GM19240 (cell line): Measurements from ENCODE around the gene ZNF775.
A peak's percentile ranks its signal among the peaks of the same experiment; 100 is the strongest.

Experiments
- DNase-seq: peaks from one replicate; pipeline ENCODE4 v3.0.0; 2011; ENCODE audit warnings: low spot score; ENCODE audit not compliant: insufficient read length

ZNF775 gene

DNA sequence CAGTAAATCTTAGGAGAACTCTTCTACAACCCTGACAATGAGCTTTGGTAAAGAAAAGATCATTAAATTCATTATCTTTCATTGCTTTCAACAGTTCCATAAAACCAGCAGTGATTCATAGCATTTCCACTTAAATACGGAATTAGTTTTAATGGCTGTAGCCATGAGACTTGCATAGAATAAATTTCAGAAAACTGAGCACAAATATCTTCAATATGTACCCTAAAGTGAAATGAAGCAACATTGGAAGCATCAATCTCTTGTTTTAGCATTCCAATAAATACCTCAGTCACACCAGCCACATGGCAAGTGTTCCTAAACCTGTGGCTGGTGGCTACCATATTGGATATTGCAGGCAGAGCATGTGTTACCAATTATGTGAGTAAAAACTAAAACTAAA is 34.1 kb upstream of the ZNF775 start:
- no peak for DNase-seq

DNA sequence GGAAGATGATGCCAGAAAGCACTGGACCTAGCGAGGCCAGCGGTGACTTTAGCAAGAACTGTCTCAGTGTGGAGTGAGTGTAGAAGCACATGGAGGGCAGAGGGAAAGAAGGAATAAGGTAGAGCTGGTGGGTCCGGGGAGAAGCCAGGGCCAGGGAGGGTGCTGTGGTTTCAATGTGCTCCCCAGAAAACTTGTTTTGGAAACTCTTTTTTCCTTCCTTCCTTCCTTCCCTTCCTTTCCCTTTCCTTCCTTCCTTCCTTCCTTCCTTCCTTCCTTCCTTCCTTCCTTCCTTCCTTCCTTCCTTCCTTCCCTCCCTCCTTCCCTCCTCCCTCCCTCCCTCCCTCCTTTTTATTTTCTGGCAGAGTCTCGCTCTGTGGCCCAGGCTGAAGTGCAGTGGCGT is 32.2 kb upstream of the ZNF775 start:
- DNase-seq, result no peak

DNA sequence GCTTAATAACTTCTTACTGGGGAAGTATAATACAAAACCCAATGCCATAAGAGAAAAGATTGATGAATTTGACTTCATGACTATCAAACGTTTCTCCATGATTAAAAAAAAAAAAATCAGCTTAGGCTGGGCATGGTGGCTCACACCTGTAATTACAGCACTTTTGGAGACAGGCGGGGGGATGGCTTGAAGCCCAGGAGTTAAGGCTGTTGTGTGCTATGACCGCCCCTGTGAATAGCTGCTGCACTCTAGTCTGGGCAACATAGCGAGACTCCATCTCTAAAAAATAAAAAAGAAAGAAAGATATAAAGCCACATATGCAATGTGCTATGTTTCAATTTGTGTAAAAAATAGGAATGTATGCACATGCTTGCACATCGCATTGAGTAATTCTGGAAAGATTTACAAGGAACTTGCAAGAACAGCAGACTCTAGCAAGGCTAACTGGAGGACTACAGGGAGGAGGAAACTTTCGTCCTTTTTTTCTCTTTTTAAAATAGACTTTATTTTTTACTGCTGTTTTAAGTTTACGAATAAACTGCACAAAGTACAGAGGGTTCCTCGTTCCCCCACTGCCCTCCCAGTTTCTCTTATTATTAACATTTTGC is 27.4 kb upstream of the ZNF775 start:
- no peak for DNase-seq

DNA sequence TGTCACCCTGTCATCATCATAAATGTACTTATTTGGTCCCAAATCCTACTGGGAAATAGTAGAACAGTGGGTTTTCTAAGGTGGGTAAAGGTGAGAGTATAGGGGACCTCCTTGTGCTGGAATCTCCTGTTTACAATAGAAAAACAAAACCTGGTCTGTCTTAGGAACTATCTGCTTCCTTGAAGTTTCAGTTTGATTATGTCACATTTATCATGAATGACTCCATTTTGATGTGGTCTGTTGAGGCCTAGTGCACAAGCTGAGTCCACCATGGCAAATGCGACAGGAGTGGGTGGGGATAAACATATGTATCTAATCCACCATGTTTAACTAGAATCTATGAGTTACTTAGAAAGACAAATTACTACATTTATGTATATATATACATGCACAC is 23.5 kb upstream of the ZNF775 start:
- DNase-seq, result no peak

DNA sequence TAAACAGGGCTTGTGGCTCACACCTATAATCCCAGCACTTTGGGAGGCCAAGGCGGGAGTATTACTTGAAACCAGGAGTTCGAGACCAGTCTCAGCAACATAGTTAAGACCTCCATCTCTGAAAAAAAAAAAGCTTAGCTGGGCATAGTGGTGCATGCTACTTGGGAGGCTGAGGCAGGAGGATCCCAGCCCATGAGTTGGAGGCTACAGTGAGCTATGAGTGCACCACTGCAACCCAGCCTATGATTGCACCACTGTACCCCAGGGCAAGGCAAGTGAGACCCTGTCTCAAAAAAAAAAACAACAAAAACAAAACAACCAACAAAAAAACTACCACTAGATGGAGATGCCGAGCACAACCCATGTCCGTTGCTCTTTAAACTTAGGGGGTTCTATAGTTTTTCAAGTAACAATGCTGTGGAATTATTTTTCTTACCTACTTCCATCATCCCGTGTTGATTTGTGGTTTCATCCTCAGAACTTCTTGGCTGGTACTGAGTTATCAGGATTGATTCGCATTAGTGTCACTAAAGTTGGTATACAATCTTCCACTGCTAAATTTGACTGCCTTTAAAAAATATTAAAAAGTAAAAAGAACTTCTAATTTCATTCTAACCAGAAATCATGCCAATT is 22.7 kb upstream of the ZNF775 start:
- DNase-seq, result no peak

DNA sequence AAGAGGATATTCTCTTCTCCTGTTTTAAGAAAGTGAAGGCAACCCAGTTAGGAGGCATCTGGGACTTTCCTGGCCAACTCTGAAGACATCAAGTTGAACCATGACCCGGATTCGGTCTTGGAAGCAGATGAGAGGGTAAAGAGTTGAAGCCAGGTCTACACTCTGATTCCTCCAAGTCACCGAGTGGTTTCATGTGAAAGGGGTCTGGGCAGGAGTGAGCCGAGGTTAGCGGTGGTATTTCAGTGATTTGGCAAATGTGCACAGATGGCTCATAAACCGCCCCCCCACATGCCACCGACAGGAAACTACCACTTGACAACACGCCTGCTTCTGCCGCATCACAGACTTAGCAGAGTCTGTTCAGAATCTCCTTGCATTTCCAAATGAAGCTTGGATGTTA is 21.9 kb upstream of the ZNF775 start:
- no peak for DNase-seq

DNA sequence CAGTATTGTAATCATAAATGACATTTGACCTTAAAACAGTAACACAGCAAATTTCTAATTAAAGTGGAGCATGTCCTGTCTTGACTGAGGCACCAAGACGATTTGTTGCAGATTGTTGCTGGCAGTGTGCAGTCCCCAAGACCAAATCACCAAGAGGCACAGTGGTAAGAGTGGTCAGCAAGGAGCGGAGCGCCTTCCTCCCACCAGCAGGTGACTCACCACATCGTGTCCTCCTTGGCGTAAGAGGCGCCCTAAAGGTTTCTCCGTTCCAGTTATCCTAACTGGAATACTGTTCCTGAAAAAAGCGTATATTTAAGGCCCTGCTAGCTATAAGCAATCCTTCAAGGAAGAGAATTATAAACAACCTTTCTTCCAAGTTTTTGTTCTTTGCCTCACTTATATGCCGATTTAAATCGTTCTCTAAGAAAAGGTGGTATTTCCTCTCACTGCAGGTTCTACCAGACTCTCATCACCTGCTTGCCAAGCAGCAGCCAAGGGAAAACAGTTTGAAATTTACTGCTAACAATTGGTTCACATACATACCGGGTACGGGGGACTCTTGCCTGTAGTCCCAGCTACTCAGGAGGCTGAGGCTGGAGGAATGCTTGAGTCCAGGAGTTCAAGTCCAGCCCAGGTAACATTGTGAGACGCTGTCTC is 21.2 kb upstream of the ZNF775 start:
- DNase-seq, result no peak

DNA sequence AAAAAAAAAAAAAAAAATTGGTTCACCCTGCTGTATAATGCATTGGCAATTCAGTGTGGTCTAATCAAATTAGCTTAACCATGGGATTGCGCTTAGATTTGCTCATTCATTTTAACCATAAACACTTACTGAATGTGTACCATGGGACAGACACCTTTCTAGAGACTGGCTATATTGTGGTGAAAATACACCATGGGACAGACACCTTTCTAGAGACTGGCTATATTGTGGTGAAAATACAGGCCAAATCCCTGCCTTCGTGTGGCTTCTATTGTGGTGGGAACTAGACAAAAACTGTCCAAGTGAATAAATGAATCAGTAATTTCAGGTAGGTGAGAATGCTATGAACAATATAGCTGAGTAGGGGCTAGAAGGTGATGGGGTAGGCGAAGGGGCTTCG is 20.7 kb upstream of the ZNF775 start:
- DNase-seq, result no peak

DNA sequence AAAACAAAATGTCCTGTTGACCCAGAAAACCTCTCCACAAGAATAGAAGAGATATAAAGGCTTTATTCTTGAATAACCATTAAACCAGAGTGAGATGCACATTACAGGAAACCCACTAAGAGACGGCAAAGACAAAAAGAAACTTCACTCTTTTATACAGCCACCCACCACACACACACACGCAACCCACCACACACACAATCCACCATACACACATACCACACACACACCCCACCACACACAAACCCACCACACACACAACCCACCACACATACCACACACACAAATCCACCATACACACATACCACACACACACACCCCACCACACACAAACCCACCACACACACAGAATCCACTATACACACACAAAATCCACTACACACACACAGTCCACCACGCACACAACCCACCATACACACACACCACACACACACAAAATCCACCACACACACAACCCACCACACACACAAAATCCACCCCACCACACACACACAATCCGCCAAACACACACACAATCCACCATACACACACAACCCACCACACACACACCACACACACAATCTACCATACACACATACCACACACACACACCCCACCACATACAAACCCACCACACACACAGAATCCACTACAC is 20.0 kb upstream of the ZNF775 start:
- DNase-seq, result no peak

DNA sequence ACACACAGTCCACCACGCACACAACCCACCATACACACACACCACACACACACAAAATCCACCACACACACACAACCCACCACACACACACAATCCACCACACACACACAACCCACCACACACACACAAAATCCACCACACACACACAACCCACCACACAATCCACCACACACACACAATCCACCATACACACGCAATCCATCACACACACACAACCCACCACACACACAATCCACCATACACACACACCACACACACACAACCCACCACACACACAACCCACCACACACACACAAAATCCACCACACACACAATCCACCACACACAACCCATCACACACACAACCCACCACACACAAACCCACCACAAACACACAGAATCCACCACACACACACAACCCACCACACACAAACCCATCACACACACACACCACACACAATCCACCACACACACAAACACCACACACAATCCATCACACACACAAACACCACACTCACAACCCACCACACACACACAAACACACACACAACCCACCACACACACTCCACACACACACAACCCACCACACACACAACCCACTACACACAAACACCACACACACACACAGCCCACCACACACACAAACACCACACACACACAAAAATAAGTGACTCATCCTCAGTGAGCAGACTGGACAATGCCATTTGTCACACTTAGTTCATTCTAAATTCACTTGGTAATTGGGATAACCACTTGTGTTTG is 19.3 kb upstream of the ZNF775 start:
- DNase-seq, result no peak

DNA sequence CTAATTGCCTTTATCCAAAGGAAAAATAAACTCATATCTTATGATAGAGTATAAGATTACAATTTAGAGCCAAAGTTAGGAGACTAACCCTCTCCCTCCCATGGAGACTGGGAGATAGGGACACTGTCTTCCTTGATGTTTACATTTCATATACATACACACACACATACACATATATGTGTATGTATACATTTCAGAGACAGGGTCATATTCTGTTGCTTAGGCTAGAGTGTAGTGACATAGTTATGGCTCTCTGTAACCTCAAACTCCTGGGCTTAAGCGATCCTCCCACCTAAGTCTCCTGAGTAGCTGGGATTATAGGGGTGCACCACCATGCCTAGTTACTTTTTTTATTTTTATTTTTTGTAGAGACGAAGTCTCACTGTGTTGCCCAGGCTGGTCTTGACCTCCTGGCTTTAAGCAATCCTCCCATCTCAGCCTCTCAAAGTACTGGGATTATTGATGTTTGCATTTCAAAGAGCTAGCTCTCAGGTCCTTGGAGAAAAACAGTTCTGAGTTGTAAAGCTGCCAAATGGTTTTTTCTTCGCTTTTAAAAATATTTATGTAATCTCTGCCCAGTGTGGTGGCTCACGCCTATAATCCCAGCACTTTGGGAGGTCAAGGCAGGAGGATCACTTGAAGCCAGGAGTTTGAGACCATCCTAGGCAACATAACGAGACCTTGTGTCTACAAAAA is 18.6 kb upstream of the ZNF775 start:
- DNase-seq, result no peak

DNA sequence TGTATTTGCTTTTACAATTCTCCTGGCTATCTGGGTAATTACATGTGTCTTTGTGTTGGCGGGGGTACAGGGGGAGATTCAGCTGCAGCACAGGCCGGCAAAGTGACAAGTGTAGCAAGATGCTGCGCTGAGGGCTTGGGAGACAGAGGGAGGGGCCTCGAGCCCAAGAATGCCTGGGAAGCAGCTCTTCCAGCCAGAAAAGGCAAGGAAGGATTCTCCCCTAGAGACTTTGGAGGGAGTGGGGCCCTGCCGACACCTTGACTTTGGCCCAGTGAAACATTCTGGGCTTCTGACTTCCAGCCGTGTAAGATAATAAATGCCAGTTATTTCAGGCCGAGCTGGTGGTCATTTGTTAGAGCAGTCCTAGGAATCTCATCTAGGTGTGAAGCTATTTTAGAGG is 17.7 kb upstream of the ZNF775 start:
- DNase-seq, result no peak

DNA sequence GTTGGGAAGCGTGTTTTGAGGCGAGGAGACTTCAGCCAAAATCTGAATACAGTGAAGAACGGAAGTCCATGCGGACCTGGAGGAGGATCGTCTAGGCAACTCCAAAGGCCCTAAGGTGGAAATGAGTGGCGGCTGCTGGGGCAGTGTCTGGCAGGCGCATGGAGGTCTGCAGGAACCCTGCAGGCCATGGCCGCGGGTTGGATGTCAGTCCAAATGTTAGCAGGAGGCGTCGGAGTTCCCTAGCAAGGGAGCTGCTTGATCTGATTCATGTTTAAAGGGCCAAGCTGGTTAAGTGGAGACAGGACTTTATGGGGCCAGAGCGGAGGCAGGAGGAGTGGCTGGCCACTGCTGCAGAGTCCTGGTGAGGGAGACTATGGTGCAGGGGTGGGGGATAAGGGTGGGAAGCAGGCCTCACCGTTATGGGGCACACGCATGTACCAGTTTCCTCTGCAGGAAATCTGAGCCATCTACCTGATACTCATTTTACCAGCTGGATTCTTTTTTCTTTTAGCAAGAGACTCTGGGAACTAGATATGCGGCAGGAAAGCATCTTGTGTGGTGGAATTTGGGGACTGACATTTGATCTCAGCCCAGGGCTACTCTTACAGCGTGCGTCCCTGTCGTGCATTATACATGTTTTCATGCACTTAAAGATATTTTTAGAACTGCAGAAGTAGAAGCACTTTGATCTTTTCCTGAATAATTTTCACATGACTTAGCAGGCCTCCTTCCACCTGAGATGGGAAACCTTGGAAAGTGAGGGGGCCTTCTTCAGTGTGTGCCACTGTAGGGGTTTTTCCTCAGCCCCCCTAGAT is 17.1 kb upstream of the ZNF775 start:
- no peak for DNase-seq

DNA sequence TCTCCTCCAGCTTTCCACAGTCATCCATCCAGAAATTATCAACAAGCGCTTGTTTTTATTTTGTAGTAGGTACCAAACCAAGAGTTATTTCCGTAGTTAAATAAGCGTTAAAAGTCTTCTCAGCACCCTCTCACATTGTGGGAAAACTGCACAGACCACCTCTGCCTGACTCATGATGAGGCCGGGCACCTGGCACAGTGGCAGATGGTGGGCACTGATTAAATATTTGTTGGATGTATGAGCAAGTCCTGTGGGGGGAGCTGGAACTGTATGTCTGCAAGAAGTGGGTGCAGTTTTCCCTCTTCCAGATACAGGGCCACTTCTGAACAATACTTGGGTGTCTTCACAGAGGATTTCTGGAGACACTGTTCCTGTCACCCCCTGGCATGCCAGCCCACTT is 15.8 kb upstream of the ZNF775 start:
- DNase-seq, result no peak

DNA sequence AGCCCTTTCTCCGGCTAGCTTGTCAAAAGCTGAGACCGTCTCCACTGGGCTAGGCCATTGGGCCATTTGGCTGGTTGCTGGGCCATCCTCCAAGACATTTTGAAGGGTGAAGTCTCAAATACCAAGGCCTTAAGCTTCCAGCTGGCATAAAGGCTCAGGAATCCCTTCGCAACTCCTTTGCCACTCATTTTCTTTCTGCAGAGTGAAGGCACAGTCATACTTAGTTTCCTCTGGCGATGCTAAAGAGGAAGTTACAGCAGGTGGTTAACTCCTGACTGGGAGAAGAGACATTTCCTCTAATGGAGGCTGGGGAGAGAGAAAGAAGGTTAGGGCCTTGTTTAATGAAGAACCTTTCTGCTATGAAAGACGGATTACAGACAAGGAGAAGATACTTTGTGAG is 15.3 kb upstream of the ZNF775 start:
- DNase-seq, result no peak

DNA sequence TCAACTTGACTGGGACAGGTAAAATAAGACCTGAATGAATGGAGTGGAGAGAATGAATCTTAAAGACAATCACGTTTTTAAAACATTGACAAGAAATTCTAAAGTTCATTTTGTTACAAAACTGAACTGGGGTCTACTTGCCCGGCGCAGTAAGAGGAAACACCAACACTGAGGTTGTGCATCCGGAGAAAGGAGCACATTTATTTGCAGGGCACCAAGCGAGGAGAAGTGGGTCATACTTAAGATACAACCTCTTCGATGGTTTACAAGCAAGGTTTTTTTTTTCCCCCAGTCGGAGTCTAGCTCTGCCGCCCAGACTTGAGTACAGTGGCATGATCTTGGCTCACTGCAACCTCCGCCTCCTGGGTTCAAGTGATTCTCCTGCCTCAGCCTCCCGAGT is 13.9 kb upstream of the ZNF775 start:
- no peak for DNase-seq

DNA sequence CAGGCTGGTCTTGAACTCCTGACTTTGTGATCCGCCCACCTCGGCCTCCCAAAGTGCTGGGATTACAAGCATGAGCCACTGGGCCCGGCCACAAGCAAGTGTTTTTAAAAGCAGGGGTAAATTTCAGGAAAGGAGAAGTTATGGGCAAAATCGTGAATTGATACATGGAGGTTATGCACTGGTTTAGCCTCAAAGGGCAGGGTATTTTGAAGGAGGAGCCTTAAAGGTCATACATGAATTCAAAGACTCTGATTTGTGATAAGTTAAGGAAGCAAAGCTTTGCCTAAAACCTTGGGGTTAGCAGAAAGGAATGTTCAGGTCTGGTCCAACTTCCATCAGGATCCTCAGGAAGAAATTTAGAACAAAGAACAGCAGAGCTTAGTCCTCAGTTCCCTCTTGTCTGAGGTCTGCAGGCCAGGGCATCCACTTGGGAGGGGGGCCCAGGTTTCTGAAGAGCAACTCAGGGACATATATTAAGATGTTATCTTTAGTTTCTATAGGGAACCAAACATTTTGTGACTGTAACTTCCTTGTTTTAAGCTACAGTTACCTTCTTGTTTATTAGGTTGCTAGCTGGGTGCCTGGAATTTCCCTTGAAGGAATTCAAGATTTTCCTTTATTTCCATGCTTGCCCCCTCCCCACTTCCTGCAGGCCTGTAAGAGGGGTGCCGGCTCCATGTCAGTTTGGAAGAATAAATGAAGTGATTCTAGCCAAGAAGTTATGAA is 13.3 kb upstream of the ZNF775 start:
- no peak for DNase-seq

DNA sequence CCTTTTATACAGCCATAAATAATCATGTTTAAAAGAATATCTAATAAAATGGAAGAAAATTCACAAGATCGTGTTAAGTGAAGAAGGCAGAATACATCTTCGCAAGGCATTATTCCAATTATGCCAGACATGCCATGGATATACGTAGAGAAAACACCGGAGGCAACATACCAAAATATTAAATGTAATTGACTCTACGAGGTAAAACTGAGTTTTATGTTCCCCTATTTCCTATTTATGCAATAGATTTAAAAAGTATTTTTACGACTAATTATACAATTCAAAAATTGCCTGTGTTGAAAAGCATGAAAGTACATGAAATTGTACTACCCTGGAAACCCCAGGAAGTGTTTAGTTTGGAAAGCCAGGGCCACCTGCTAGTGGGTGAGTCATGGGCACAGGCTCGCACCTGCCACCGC is 11.4 kb upstream of the ZNF775 start:
- no peak for DNase-seq

DNA sequence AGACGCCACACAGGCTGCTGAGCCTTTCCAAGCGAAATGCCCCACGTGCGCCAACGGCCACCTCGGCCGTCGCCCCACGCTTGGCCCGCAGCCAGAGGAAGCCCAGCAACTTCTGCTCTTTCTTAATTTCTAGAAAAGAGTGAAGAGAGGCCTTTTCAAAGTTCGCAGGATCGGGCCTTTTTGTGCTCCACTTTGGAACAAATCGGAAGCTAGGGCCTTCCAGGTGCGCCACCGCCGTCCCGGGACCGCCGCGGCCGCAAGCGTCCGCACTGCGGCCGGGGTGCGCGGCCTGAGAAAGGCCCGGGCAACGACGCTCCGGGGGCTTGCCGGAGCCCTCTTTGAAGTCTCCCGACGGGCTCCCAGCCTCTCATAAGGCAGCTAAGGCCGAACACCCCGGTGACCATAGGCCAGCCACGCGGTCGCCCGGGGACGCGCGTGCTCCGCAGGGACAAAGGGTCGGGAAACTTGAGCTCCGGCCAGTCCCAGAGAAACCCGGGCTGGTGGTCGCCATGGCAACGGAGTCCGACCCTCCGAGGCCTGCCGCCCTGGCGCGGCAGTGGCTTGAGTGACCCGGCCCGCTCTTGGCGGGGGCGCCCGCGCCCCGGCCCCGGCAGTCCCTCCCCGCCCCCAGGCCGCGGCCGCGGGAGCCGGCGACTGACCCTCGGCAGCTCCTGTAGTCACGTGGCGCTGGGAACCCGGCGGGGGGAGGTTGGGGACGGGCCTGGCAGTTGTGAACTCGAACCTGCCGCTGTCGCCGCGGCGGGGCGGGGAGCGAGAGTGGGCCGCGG is 10.8 kb upstream of the ZNF775 start, which contains the start of gene REPIN1:
Gene REPIN1 (plus strand): TSS at position 727 of the 788 bp plus-strand sequence. CDS start 890 bp downstream, outside the sequence.
- peak; percentile 79 for DNase-seq
